Body of pancreas (tissue), 4 donors: ENCODE measurements around the gene HORMAD1. TPM values are rescaled to one million over a fixed set of nuclear protein-coding genes. Genes with fewer than 3 reads are reported as not detected.
"Not testable (repeated sequence)": the region's sequence is repeated elsewhere in the genome, so short reads cannot be mapped to it uniquely, and the experiment has no call there.

ENCODE experiments used
- ATAC-seq: fragments of 150-250 bp; one replicate; pipeline ENCODE4 v1.9.1; 2016
- DNase-seq, 4 donors: peaks; one replicate each; pipeline ENCODE4 v3.0.0-alpha.2; 2019
- H3K27ac ChIP-seq, 4 donors: fragments of 200-600 bp; sonication (generic); 1 replicate in 3 of 4; 2 replicates in 1 of 4; pipeline versions ENCODE4 v1.5.1 to v1.6.1; 2016 to 2019; ENCODE audit warnings: mild to moderate bottlenecking in 1 of 4, mixed read lengths in 1 of 4, moderate library complexity in 1 of 4
- H3K27me3 ChIP-seq, 2 donors: fragments of 200-600 bp; sonication (generic); one replicate each; pipeline ENCODE4 v1.6.0; 2016; ENCODE audit warnings: mild to moderate bottlenecking in 1 of 2
- H3K36me3 ChIP-seq, 2 donors: fragments of 200-600 bp; sonication (generic); replicated peaks in 1 of 2; 2 replicates each; pipeline ENCODE4 v1.5.1; 2016; ENCODE audit warnings: low read depth in 2 of 2; ENCODE audit not compliant: insufficient read depth in 1 of 2
- H3K4me1 ChIP-seq: fragments of 200-600 bp; sonication (generic); one replicate; pipeline ENCODE4 v1.6.0; 2016
- H3K4me3 ChIP-seq, 2 donors: fragments of 200-600 bp; sonication (generic); 1 replicate in 1 of 2; 2 replicates in 1 of 2; pipeline ENCODE4 v1.5.1; 2016 to 2019
- H3K9me3 ChIP-seq, 3 donors: fragments of 200-600 bp; sonication (generic); 1 replicate in 2 of 3; 2 replicates in 1 of 3; pipeline ENCODE4 v1.5.1; 2016
- POLR2A ChIP-seq, 3 donors: fragments of 450-650 bp; IDR thresholded peaks; one replicate each; pipeline ENCODE4 v1.6.1; 2016; ENCODE audit warnings: antibody characterized with exemption in 3 of 3, mild to moderate bottlenecking in 2 of 3
- WGBS, 2 donors: methylation state at CpG; one replicate each; pipeline ENCODE4 v1.1.5; 2017; 5-methylcytosine and 5-hydroxymethylcytosine counted together
- intact Hi-C: fragments of 100-400 bp; cut with DNase I; formaldehyde crosslinking; loops from one replicate; pipeline ENCODE4 v1.15.1; 2023
- total RNA-seq, 2 donors: library from RNA; depleted of rRNA; stranded (reverse); fragments of >200 nt; gene quantifications; one replicate each; pipeline ENCODE4 v1.1.0, GENCODE V29; 2016
- TF ChIP-seq, protein P1 (sequence below), 7 experiments: fragments of 450-650 bp in 4 of 7; fragments of 200-600 bp in 3 of 7; sonication (generic) in 3 of 7; IDR thresholded peaks; one replicate each; pipeline ENCODE4 v1.5.1; 2016 to 2019; ENCODE audit warnings: antibody characterized with exemption in 7 of 7

HORMAD1 gene
- total RNA-seq, result not detected

DNA sequence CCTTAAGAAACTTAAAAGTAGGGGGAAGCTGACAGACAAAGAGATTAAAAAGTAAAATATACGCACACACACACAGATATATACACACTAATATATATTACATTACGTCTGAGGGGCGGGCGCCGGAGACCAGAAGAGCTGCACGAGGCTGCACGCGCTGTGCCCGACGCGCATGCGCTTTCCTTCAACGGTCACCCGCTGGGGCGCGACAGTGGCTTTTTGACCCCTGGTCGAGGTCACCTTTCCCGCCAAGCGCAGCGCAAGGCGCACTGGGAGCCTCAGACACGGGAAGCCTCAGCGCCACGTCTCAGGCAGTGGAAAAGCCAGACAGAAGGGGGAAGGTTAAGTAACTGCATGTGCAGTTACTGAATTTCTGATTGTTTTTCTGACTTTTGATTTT is at the start of gene HORMAD1:
TSS of gene HORMAD1 (minus strand) at position 193 of the 400 bp plus-strand sequence. CDS start 1,390 bp downstream, outside the sequence.
- ATAC-seq, result no peak
- no peak within 1 kb of the TSS for H3K27ac ChIP-seq
- TF ChIP-seq, protein P1, sequence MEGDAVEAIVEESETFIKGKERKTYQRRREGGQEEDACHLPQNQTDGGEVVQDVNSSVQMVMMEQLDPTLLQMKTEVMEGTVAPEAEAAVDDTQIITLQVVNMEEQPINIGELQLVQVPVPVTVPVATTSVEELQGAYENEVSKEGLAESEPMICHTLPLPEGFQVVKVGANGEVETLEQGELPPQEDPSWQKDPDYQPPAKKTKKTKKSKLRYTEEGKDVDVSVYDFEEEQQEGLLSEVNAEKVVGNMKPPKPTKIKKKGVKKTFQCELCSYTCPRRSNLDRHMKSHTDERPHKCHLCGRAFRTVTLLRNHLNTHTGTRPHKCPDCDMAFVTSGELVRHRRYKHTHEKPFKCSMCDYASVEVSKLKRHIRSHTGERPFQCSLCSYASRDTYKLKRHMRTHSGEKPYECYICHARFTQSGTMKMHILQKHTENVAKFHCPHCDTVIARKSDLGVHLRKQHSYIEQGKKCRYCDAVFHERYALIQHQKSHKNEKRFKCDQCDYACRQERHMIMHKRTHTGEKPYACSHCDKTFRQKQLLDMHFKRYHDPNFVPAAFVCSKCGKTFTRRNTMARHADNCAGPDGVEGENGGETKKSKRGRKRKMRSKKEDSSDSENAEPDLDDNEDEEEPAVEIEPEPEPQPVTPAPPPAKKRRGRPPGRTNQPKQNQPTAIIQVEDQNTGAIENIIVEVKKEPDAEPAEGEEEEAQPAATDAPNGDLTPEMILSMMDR (IDR thresholded peaks at IDR 0.05), result no peak
- no peak for TF ChIP-seq POLR2A (IDR thresholded peaks at IDR 0.05)

DNA sequence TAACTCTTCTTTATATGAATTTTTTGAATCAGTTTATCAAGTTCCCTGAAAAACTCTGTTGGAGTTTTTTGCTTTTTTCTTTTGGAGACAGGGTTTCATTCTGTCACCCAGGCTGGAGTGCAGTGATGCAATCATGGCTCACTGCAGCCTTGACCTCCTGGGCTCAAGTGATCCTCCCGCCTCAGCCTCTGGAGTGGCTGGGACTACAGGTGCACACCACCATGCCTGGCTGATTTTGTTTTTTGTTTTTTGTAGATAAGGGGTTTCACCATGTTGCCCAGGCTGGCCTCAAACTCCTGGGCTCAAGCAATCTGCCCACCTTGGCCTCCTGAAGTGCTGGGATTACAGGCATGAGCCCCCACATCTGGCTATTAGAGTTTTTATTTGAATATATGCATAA is 47.0 kb upstream of the HORMAD1 start:
- not testable (repeated sequence) for ATAC-seq, DNase-seq
- 92 to 96% methylated on average over 1 of the region's 1 CpG for WGBS, 2 donors

More for the DNA sequence above, at the start of gene HORMAD1:
- Histone ChIP-seq H3K27me3 (no peaks in the 10 kb centered on the region), H3K36me3 (no peaks in the 10 kb centered on the region), H3K4me1 (no peaks in the 10 kb centered on the region), H3K9me3 (no peaks in the 10 kb centered on the region), H3K4me3 (no peak within 1 kb of the TSS)
- no peak for DNase-seq
- intact Hi-C loops, result no loop called here
- WGBS, 2 donors, result 92 to 95% methylated on average over 24 of the region's 24 CpGs

GRCh38 chr1:150765977-150766301 is 45.2 kb upstream of the HORMAD1 start:
- H3K4me1 ChIP-seq, intact Hi-C loops, DNase-seq, ATAC-seq, H3K9me3 ChIP-seq, H3K36me3 ChIP-seq, H3K4me3 ChIP-seq, H3K27me3 ChIP-seq: not testable (repeated sequence)
- WGBS, 2 donors, result 63 to 100% methylated on average over 1 of the region's 1 CpG
- peak overlapping the region in 3 of 4 donors; percentile 57 to 74 (median 66) for H3K27ac ChIP-seq

More for the DNA sequence above, 47.0 kb upstream of the HORMAD1 start:
- H3K27ac ChIP-seq, H3K9me3 ChIP-seq, intact Hi-C loops, H3K4me1 ChIP-seq, H3K36me3 ChIP-seq, H3K4me3 ChIP-seq, H3K27me3 ChIP-seq: not testable (repeated sequence)

DNA sequence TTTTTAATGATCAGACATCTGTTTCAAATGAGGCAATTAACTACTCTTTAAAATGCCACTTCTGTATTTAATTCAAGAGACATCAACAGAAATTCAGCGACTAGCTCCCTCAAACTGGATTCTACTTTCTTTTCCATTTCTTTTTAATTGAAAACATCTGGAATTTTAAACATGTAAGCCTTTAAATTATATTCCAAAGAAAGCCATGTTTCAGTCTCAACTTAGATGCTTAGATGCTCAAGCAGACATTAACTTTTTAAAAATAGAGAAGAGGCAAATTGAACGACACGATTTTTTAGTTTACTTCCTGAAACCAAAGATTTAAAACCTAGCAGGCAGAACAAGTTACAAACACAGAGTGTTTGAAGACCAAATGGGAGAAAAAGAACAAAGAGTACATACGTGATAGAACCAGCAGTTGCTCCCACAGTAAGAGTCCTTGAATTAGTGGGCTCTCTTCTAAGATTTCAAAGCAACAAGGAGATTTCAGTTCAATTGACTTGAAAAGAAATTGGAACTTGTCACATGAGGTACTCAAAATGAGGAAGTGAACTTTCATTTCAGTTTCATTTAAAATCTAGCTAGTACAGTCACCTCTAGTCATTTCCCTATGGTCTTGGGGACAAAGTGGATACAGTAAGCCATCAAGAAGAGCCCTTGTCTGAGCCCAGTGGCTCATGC is 44.7 kb upstream of the HORMAD1 start, which contains the start of gene CTSS:
TSS of gene CTSS (minus strand) at position 483 of the 681 bp plus-strand sequence. CDS start 1,015 bp downstream, outside the sequence.
- no peak for DNase-seq
- H3K4me1 ChIP-seq, result no peaks in the 10 kb centered on the region
- intact Hi-C loops, result no loop called here
- H3K27me3 ChIP-seq, result no peaks in the 10 kb centered on the region
- peak; percentile 73 for ATAC-seq
- H3K36me3 ChIP-seq, result no peaks in the 10 kb centered on the region
- no peak within 1 kb of the TSS for H3K4me3 ChIP-seq
- 11 to 17% methylated on average over 4 of the region's 4 CpGs for WGBS, 2 donors
- peak within 1 kb of the TSS in 3 of 4 donors; percentile 57 to 74 (median 66) for H3K27ac ChIP-seq
- peak in 2 of 3 donors; percentile 28 to 38 for TF ChIP-seq POLR2A (IDR thresholded peaks at IDR 0.05)
- TF ChIP-seq, protein P1 (IDR thresholded peaks at IDR 0.05), result no peak
- H3K9me3 ChIP-seq, result no peaks in the 10 kb centered on the region

- no peaks in the 10 kb centered on the region for H3K36me3 ChIP-seq
- peak overlapping the region in 2 of 4 donors; percentile 57 to 66 for H3K27ac ChIP-seq
- H3K27me3 ChIP-seq, result no peaks in the 10 kb centered on the region
- no peak overlapping the region for H3K4me3 ChIP-seq
- intact Hi-C loops, result no loop called here
- DNase-seq (no peak), ATAC-seq (peak; percentile 64)
- 43 to 47% methylated on average over 2 of the region's 2 CpGs for WGBS, 2 donors
- no peaks in the 10 kb centered on the region for H3K4me1 ChIP-seq
- no peak for TF ChIP-seq POLR2A (IDR thresholded peaks at IDR 0.05)
- TF ChIP-seq, protein P1 (IDR thresholded peaks at IDR 0.05), result no peak
- no peaks in the 10 kb centered on the region for H3K9me3 ChIP-seq
Measured at GRCh38 chr1:150764617-150765101, 44.0 kb upstream of the HORMAD1 start.
